ENCODE measurements around the gene TMBIM6. TPM values are rescaled to one million over a fixed set of nuclear protein-coding genes. Genes with fewer than 3 reads are reported as not detected.

Gene TMBIM6
- total and polyA plus RNA-seq, 9 of the 15 experiments (the other 6 are each of a cell fraction or from before 2014, with no cell fraction given), result 147 to 1,288 (median 352) TPM

GRCh38 chr12:49740930-49741881 lies at the start of gene TMBIM6 (continued):
- no peak for TF ChIP-seq ZFP30 (CRISPR knock-in tag; IDR thresholded peaks at IDR 0.05; ENCODE audit: borderline replicate concordance)
- no peak for TF ChIP-seq U2AF1 (optimal IDR thresholded peaks at IDR 0.05; ENCODE audit: low read depth, low read length)
- peak; percentile 56; the same call in 1 of the 2 replicates for TF ChIP-seq CHD2 (IDR thresholded peaks at IDR 0.05; ENCODE audit: low read depth, low read length)
- peak; percentile 91 to 99 (median 96) for TF ChIP-seq CTCF (IDR thresholded peaks at IDR 0.05 in 2 of 3, conservative IDR thresholded peaks at IDR 0.05 in 1 of 3; ENCODE audit: insufficient read depth in 2 of 3, low read depth in 1 of 3, low read length in 3 of 3)
- peak; percentile 75; the same call in 1 of the 2 replicates for TF ChIP-seq GABPB2 (CRISPR knock-in tag; conservative IDR thresholded peaks at IDR 0.05)
- TF ChIP-seq ZNF778 (CRISPR knock-in tag; IDR thresholded peaks at IDR 0.05), result no peak
- TF ChIP-seq, protein P1, sequence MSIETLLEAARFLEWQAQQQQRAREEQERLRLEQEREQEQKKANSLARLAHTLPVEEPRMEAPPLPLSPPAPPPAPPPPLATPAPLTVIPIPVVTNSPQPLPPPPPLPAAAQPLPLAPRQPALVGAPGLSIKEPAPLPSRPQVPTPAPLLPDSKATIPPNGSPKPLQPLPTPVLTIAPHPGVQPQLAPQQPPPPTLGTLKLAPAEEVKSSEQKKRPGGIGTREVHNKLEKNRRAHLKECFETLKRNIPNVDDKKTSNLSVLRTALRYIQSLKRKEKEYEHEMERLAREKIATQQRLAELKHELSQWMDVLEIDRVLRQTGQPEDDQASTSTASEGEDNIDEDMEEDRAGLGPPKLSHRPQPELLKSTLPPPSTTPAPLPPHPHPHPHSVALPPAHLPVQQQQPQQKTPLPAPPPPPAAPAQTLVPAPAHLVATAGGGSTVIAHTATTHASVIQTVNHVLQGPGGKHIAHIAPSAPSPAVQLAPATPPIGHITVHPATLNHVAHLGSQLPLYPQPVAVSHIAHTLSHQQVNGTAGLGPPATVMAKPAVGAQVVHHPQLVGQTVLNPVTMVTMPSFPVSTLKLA (conservative IDR thresholded peaks at IDR 0.05), result peak; percentile 41 to 74; a peak in 3 of 4 replicates
- peak; percentile 64 for TF ChIP-seq LCOR (CRISPR knock-in tag; IDR thresholded peaks at IDR 0.05)
- no peak for TF ChIP-seq THRA (IDR thresholded peaks at IDR 0.05)
- no peak for TF ChIP-seq PHTF2 (CRISPR knock-in tag; IDR thresholded peaks at IDR 0.05)
- TF ChIP-seq ZNF133 (CRISPR knock-in tag; IDR thresholded peaks at IDR 0.05), result no peak
- TF ChIP-seq SAP30 (IDR thresholded peaks at IDR 0.05; ENCODE audit: borderline replicate concordance, insufficient read depth, low read depth, low read length, poor library complexity, severe bottlenecking), result peak; percentile 67
- TF ChIP-seq KLF6 (CRISPR knock-in tag; IDR thresholded peaks at IDR 0.05; ENCODE audit: borderline replicate concordance), result peak; percentile 59; the same call in 1 of the 2 replicates
- peak; percentile 90 for TF ChIP-seq XRCC5 (IDR thresholded peaks at IDR 0.05; ENCODE audit: low read depth, low read length)
- no peak; the same call in none of the 2 replicates for TF ChIP-seq FOXK1 (CRISPR knock-in tag; IDR thresholded peaks at IDR 0.05; ENCODE audit: borderline replicate concordance)
- no peak for TF ChIP-seq RBM39 (optimal IDR thresholded peaks at IDR 0.05; ENCODE audit: low read depth, low read length)
- TF ChIP-seq SNIP1 (IDR thresholded peaks at IDR 0.05; ENCODE audit: low read depth), result no peak
- TF ChIP-seq ETV1 (tag; conservative IDR thresholded peaks at IDR 0.05; ENCODE audit: low read depth), result peak; percentile 99
- peak; percentile 90; the same call in 1 of the 2 replicates for TF ChIP-seq OTX1 (CRISPR knock-in tag; IDR thresholded peaks at IDR 0.05)
- no peak for TF ChIP-seq ZNF639 (CRISPR knock-in tag; conservative IDR thresholded peaks at IDR 0.05 in 1 of 2, IDR thresholded peaks at IDR 0.05 in 1 of 2)

Data from K562 (cell line).